Measurements from ENCODE around the gene DUSP22.

Gene DUSP22

GRCh38 chr6:381742-382461 is 89.6 kb downstream of the DUSP22 start:
- DNase-seq (ENCODE audit: low spot score): no peak

GRCh38 chr6:382883-383810 is 90.9 kb downstream of the DUSP22 start:
- DNase-seq (ENCODE audit: low spot score): no peak

- DNase-seq (ENCODE audit: low spot score): no peak
Observed at GRCh38 chr6:383856-384255, 91.6 kb downstream of the DUSP22 start.

- DNase-seq (ENCODE audit: low spot score): no peak
Observed at GRCh38 chr6:384898-385297, 92.6 kb downstream of the DUSP22 start.

GRCh38 chr6:385614-386013 is 93.3 kb downstream of the DUSP22 start:
- no peak for DNase-seq (ENCODE audit: low spot score)

- no peak for DNase-seq (ENCODE audit: low spot score)
Observed at GRCh38 chr6:386688-387266, 94.5 kb downstream of the DUSP22 start.

GRCh38 chr6:387293-387741 is 95.0 kb downstream of the DUSP22 start:
- no peak for DNase-seq (ENCODE audit: low spot score)

- DNase-seq (ENCODE audit: low spot score): no peak
Observed at GRCh38 chr6:388202-388903, 96.1 kb downstream of the DUSP22 start.

- no peak for DNase-seq (ENCODE audit: low spot score)
Observed at GRCh38 chr6:389143-389542, 96.9 kb downstream of the DUSP22 start.

GRCh38 chr6:389622-390021 is 97.3 kb downstream of the DUSP22 start:
- no peak for DNase-seq (ENCODE audit: low spot score)

- no peak for DNase-seq (ENCODE audit: low spot score)
Observed at GRCh38 chr6:390914-391558, 98.7 kb downstream of the DUSP22 start.

GRCh38 chr6:391559-392440 is 99.5 kb downstream of the DUSP22 start, which contains the start of gene IRF4:
IRF4 (plus strand) TSS chr6:391752; CDS start chr6:393153, 1,401 bp downstream.
- no peak for DNase-seq (ENCODE audit: low spot score)

- DNase-seq (ENCODE audit: low spot score): no peak
Observed at GRCh38 chr6:392441-393390, 100.4 kb downstream of the DUSP22 start.

GRCh38 chr6:393391-394221 is 101.3 kb downstream of the DUSP22 start:
- DNase-seq (ENCODE audit: low spot score): no peak

GRCh38 chr6:394641-395289 is 102.5 kb downstream of the DUSP22 start:
- no peak for DNase-seq (ENCODE audit: low spot score)

GRCh38 chr6:395432-396125 is 103.3 kb downstream of the DUSP22 start:
- DNase-seq (ENCODE audit: low spot score): no peak

GRCh38 chr6:396126-396520 is 103.8 kb downstream of the DUSP22 start:
- DNase-seq (ENCODE audit: low spot score): no peak

Measured in pons (tissue), 1 donor.